ENCODE measurements around the gene KCNQ2.

- TF ChIP-seq POLR2A (IDR thresholded peaks at IDR 0.05) (no peak), CTCF (IDR thresholded peaks at IDR 0.05) (no peak), POLR2AphosphoS5 (IDR thresholded peaks at IDR 0.05) (no peak)
Measured at GRCh38 chr20:63368151-63368550, 104.3 kb downstream of the KCNQ2 start.
